Islet precursor cell (in vitro differentiated cells): Measurements from ENCODE around the gene C5AR1.
"Not testable (repeated sequence)": the region's sequence is repeated elsewhere in the genome, so short reads cannot be mapped to it uniquely, and the experiment has no call there.

Experiments used
- DNase-seq: peaks from one replicate; pipeline ENCODE4 v3.0.0-alpha.2; 2018

C5AR1 gene

GRCh38 chr19:47296036-47296435 is 13.6 kb upstream of the C5AR1 start:
- peak; percentile 90 for DNase-seq

GRCh38 chr19:47300867-47301266 is 8.8 kb upstream of the C5AR1 start:
- DNase-seq, result not testable (repeated sequence)

DNA sequence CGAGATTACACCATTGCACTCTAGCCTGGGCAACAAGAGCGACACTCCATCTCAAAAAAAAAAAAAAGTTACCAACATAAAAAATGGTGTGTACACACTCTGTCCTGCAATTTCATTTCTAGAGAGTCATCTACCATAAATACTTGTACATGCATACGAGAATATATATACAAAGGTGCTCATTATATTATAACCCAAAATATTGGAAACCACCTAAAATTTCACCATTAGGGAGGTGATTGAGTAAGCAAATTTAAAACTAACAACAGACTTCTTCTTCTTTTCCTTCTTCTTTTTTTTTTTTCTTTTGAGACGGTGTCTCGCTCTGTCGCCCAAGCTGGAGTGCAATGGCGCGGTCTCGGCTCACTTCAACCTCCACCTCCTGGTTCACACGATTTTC is 7.4 kb upstream of the C5AR1 start:
- DNase-seq, result no peak

- no peak for DNase-seq
Observed at GRCh38 chr19:47303966-47304365, 5.7 kb upstream of the C5AR1 start.

DNA sequence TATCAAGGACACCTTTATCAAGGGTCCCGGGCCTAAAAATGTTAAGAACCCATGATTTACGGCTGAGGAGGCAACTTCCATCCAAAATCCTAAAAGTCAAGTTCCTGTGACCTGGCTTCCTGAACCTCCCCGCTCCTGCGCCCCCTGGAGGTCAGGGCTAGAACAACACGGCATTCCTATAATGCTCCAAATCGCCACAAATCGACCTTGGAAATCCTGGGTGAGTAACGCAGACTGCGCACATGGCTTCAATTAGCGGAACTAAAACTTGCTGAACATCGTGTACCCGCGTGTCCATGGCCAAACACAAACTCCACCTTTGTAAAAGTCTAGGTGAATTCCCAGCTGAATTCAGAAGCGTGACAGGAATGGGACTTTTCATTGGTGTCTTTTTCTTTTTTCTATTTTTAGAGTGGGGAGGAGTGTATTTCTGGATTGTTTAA is 4.3 kb upstream of the C5AR1 start:
- peak; percentile 84 for DNase-seq

DNA sequence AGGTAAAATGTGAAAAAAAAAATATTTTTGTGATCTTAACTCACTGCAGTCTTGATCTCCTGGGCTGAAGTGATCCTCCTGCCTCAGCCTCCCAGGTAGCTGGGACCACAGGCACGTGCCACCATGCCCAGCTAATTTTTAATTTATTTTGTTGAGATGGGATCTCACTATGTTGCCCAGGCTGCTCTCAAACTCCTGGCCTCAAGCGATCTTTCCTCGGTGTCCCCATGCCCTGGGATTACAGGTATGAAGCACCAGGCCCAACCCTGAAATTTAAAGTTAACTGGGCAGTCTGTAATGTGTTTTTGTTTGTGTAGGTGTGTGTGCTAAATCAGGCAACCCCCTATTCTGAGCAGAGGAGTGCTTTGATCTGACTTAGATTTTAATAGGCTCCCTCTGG is 3.4 kb upstream of the C5AR1 start:
- no peak for DNase-seq

DNA sequence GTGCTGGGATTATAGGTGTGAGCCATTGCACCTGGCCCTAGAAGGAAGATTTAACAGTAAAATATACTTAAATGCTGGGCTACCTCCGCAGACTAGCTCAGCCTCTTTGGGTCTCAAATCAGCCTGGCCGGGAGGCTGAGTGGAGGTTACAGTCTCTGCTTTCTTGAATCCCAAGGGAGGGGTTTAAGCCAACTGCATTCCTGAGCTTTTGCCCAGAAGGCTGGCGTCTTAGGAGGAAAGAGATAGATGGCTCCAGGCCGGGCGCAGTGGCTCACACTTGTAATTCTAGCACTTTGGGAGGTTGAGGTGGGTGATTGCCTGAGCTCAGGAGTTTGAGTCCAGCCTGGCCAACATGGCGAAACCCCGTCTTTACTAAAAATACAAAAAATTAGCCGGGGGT is 623 bp upstream of the C5AR1 start:
- DNase-seq, result no peak

GRCh38 chr19:47310323-47310722 is 662 bp downstream of the C5AR1 start:
- DNase-seq, result no peak

GRCh38 chr19:47310819-47311218 is 1.2 kb downstream of the C5AR1 start:
- DNase-seq, result no peak

DNA sequence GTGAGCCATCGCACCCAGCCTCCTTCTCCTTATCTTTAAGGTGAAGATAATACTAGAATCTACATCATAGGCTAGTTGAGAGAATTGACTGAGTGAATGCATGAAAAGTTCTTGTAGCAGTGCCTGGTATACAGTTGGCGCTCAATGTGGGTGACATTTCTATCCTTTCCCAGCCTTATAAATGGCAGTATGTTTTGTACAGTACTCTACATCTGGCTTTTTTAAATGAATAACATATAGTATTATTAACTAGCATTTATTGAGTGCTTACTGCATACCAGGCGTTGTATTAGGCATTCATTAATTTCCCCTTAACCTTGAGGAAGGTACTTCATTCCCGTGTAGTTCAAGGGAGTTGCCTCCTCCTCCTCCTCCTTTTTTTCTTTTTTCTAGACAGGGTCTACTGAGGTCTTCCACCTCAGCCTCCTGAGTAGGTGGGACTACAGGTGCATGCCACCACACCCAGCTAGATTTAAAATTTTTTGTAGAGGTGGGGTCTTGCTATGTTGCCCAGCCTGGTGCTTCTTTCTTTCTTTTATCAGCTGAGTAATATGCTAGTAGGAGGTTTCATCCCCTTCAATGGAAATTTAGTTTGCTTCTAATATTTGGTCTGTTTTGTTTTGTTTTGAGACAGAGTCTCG is 2.8 kb downstream of the C5AR1 start:
- DNase-seq, result no peak

DNA sequence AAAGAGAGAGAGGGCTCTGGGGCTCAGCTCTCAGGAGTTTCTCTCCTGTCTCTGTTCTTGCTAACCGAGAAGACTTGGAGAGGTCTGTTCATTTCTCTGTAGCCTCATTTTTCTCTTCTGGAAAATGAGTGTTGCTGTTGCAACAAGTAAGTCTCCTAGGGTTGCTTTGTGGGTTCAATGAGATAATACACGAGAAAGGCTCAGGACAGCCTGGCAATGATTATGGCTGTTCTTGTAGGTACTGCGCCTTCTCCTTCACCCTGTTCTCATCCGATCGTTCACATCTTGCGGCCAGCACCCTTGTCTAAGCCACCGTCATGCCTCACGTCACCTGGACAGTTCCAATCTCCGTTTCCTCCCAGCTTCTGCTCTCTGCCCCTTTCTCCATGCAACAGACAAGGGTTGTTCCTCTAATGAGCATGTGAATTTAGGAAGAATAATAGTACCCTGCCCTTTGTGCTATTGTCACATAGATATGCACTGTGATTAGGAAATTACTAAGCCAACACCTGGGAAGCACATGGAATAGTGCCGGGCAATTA is 4.2 kb downstream of the C5AR1 start:
- no peak for DNase-seq

GRCh38 chr19:47315125-47315821 is 5.6 kb downstream of the C5AR1 start:
- DNase-seq, result peak; percentile 93

DNA sequence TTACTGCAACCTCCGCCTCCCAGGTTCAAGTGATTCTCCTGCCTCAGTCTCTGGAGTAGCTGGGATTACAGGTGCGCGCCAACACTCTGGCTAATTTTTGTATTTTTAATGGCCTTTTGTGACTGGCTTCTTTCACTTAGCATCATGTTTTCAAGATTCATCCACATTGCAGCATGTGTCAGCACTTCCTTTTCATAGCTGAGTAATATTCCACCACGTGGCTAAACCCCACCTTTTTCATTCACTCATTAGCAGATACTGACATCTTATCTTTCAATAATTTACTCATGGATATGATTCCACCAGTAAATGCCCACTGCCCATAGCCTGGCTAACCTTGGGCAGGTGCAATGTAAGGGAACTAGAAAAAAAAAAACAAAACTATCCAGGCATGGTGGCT is 6.9 kb downstream of the C5AR1 start:
- no peak for DNase-seq

GRCh38 chr19:47319923-47320871 is 10.5 kb downstream of the C5AR1 start:
- no peak for DNase-seq

- no peak for DNase-seq
Observed at GRCh38 chr19:47321630-47322029, 12.0 kb downstream of the C5AR1 start.

GRCh38 chr19:47322058-47322457 is 12.4 kb downstream of the C5AR1 start:
- no peak for DNase-seq

DNA sequence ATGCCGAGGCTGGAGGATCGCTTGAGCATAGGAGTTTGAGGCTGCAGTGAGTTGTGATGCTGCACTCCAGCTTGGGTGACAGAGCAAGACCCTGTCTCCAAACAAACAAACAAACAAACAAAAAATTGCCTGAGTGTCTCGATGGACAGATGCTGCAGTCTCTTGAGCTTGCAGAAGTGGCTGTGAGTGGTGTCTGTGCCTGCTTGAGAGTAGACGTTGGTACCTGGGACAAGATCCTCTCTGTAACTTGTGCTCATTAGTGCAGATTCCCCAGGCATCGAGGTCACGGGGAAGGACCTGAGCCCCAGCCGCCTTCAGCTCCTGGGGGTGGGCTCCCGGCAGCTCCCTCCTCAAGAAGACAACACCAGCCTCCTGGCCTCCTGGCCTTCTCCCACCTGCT is 13.7 kb downstream of the C5AR1 start:
- DNase-seq, result no peak

- no peak for DNase-seq
Observed at GRCh38 chr19:47323872-47324271, 14.2 kb downstream of the C5AR1 start.

GRCh38 chr19:47324502-47324901 is 14.8 kb downstream of the C5AR1 start:
- DNase-seq, result no peak

- DNase-seq, result no peak
Observed at GRCh38 chr19:47330466-47330869, 20.8 kb downstream of the C5AR1 start.

DNA sequence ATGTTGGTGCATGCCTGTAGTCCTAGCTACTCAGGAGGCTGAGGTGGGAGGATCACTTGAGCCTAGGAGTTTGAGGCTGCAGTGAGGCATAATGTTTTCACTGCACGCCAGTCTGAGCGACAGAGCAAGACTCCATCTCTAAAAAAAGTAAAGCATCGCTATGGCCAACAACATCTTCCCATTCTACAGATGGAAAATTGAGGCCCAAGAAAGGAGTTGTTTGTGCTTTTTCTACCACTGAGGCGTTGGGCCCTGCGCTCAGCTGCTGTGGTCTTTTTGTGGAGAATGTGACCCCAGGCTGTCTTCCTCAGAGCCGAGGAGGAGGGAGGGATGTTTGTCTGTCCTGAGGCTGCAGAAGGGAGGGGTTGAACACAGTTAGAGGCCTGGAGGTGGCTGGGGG is 21.8 kb downstream of the C5AR1 start:
- DNase-seq, result no peak

DNA sequence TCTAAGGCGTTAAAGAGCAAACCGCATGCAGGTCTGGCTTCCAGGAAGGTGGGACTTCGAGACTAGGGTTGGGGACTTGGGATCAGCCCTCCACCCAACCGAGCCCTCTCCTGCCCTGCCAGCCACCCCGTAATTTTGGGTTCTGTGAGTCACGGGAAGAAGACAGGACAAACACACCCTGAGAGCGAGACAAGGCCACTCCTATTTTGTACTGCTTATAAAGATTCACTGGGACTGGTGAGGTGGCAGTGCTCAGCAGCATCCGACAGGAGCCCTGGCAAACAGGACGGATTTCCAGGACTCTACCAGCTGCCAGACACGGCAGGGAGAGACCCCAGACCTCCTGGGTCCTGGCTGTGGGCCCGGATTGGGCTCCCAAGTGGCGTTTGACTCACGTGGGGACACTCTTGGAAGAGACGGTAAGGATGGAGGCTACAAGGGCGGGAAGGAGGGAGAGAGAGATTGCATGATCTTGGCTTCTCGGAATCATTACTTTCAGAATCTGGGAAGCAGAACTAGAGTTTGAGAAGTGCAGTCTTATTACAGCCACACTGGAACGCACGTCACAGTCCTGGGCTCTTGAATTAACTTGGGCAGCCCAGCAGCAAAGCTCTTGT is 22.4 kb downstream of the C5AR1 start, which contains the start of gene C5AR2:
Gene C5AR2, plus strand, starts transcription at position 245 of the 617 bp plus-strand sequence. CDS start 8,625 bp downstream, outside the sequence.
- no peak for DNase-seq
